ENCODE measurements around the gene KCNQ1.

DNA sequence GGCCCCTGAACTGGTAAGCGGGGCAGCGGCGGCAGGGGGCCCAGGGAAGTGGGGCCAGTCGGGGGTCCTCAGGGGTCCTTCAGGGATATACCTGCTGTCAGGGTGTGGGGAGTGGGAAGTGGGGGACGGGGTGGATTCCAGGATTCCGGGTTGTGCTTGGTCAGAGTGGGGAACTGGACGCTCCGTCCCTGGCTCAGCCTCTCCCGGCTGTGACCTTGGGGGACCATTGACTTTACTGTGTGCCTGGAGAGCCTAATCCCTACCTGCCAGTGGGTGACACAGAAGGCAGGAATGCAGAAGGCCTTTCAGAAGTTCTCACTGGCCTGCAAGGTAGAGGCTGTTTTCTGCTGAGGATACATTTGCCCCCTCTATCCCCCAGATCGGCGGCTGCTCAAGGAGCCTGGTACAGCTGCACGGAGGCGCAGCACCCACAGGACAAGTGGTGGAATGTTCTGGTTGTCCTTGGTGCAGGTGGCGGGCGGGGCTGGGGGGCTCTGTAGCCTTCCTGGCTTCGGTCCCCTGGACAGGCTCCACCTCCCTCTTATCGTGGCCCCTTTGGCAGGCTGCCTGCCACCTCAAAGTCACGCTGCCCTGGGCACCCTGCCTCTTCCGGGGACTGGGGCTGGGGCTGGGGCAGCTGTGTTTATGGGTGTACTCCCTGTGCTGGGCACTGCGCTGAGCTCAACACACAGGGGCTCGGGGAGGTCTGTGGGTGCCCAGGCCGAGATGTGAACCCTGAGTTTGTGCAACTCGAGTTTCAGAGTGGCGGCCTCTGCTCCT, 18.4 kb downstream of the KCNQ1 start:
- peak in 1 of 2 donors; percentile 77 for TF ChIP-seq POLR2A (IDR thresholded peaks at IDR 0.05)
- TF ChIP-seq, protein P1, sequence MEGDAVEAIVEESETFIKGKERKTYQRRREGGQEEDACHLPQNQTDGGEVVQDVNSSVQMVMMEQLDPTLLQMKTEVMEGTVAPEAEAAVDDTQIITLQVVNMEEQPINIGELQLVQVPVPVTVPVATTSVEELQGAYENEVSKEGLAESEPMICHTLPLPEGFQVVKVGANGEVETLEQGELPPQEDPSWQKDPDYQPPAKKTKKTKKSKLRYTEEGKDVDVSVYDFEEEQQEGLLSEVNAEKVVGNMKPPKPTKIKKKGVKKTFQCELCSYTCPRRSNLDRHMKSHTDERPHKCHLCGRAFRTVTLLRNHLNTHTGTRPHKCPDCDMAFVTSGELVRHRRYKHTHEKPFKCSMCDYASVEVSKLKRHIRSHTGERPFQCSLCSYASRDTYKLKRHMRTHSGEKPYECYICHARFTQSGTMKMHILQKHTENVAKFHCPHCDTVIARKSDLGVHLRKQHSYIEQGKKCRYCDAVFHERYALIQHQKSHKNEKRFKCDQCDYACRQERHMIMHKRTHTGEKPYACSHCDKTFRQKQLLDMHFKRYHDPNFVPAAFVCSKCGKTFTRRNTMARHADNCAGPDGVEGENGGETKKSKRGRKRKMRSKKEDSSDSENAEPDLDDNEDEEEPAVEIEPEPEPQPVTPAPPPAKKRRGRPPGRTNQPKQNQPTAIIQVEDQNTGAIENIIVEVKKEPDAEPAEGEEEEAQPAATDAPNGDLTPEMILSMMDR (IDR thresholded peaks at IDR 0.05), result no peak

Measured in adrenal gland (tissue), 5 donors.